ENCODE measurements around the gene P2RY1. TPM values are rescaled to one million over a fixed set of nuclear protein-coding genes. Genes with fewer than 3 reads are reported as not detected.

The P2RY1 gene
- total and polyA plus RNA-seq, 9 of the 15 experiments (the other 6 are each of a cell fraction or from before 2014, with no cell fraction given), result 6.0 to 27.9 (median 18.4) TPM

DNA sequence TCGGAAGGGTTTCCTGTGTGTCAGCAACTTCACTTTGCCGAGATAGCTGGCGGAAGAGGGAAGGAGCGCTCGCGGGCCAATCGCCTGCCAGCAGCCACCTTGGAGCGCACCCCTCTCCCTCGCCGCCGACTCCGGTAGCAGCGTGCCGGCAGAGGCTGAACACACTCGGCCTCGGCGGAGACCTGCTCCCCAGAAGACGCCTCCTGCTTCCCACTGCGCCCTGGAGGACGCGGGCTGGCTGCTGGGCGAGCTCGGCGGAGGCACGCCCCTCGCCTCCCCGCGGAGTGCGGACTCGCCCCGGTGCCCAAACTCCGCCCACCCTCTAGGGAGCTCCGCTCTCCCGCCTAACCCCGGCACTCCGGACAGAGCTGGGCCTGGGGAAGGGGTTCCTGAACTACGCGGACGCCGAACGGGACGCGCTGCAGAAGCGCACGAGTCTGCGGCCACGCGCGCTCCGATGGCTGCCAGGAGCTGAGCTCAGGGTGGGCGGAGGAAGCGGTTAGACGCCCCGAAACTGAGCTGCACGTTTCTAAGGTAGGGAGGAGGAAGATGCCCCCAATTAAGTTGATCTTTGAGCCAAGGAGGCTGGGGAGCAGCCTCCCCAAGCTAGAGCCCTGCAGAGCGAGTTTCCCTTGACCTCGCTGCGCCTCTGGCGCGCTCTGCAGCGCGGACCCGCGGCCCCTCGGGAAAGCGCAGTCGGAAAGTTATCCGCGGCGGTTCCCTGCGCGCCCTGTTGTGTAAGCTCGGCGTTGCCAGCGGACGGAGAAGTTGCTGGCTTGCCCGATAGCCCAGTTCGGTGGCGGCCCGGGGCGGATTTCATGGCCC is at the start of gene P2RY1 (continued):
- TF ChIP-seq FOXA1 (IDR thresholded peaks at IDR 0.05; ENCODE audit: borderline replicate concordance) (no peak), TRIM24 (IDR thresholded peaks at IDR 0.05) (0 out of 4 replicates have a peak, but pooled peaks of 1 of the 2 experiments have one; percentile 7), GATA2 (CRISPR knock-in tag; IDR thresholded peaks at IDR 0.05) (no peak; the same call in 1 of the 2 replicates), HSF4 (CRISPR knock-in tag; IDR thresholded peaks at IDR 0.05; ENCODE audit: borderline replicate concordance) (no peak), SMAD4 (CRISPR knock-in tag; conservative IDR thresholded peaks at IDR 0.05) (peak; percentile 69; the same call in 1 of the 2 replicates), CHD2 (IDR thresholded peaks at IDR 0.05; ENCODE audit: low read depth, low read length) (no peak), PHTF2 (CRISPR knock-in tag; IDR thresholded peaks at IDR 0.05) (no peak), ZNF408 (CRISPR knock-in tag; IDR thresholded peaks at IDR 0.05; ENCODE audit: low read depth) (no peak), HCFC1 (IDR thresholded peaks at IDR 0.05; ENCODE audit: low read depth, low read length) (no peak), POLR2B (IDR thresholded peaks at IDR 0.05; ENCODE audit: low read depth, partially characterized antibody) (peak; percentile 76), NFYB (IDR thresholded peaks at IDR 0.05; ENCODE audit: extremely low read depth, insufficient read length) (peak; percentile 10), DNMT1 (IDR thresholded peaks at IDR 0.05) (no peak), ASH1L (IDR thresholded peaks at IDR 0.05; ENCODE audit: borderline replicate concordance, low read depth, partially characterized antibody) (no peak)
- TF ChIP-seq, protein P1, sequence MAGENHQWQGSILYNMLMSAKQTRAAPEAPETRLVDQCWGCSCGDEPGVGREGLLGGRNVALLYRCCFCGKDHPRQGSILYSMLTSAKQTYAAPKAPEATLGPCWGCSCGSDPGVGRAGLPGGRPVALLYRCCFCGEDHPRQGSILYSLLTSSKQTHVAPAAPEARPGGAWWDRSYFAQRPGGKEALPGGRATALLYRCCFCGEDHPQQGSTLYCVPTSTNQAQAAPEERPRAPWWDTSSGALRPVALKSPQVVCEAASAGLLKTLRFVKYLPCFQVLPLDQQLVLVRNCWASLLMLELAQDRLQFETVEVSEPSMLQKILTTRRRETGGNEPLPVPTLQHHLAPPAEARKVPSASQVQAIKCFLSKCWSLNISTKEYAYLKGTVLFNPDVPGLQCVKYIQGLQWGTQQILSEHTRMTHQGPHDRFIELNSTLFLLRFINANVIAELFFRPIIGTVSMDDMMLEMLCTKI (IDR thresholded peaks at IDR 0.05; ENCODE audit: partially characterized antibody), result no peak
- TF ChIP-seq, protein P2, sequence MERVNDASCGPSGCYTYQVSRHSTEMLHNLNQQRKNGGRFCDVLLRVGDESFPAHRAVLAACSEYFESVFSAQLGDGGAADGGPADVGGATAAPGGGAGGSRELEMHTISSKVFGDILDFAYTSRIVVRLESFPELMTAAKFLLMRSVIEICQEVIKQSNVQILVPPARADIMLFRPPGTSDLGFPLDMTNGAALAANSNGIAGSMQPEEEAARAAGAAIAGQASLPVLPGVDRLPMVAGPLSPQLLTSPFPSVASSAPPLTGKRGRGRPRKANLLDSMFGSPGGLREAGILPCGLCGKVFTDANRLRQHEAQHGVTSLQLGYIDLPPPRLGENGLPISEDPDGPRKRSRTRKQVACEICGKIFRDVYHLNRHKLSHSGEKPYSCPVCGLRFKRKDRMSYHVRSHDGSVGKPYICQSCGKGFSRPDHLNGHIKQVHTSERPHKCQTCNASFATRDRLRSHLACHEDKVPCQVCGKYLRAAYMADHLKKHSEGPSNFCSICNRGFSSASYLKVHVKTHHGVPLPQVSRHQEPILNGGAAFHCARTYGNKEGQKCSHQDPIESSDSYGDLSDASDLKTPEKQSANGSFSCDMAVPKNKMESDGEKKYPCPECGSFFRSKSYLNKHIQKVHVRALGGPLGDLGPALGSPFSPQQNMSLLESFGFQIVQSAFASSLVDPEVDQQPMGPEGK (CRISPR knock-in tag; IDR thresholded peaks at IDR 0.05; ENCODE audit: borderline replicate concordance), result no peak
- TF ChIP-seq, protein P3, sequence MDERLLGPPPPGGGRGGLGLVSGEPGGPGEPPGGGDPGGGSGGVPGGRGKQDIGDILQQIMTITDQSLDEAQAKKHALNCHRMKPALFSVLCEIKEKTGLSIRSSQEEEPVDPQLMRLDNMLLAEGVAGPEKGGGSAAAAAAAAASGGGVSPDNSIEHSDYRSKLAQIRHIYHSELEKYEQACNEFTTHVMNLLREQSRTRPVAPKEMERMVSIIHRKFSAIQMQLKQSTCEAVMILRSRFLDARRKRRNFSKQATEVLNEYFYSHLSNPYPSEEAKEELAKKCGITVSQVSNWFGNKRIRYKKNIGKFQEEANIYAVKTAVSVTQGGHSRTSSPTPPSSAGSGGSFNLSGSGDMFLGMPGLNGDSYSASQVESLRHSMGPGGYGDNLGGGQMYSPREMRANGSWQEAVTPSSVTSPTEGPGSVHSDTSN (CRISPR knock-in tag; IDR thresholded peaks at IDR 0.05; ENCODE audit: low read depth), result no peak
- TF ChIP-seq, protein P3 (tag; conservative IDR thresholded peaks at IDR 0.05; ENCODE audit: low read depth), result no peak
